Activated CD4-positive, CD25-positive, alpha-beta regulatory T cell treated with anti-CD3 and anti-CD28 coated beads, Interleukin-2, amount 50 U/mL, for 72 hours (primary cell): ENCODE results near the gene ROPN1.
"Not testable (repeated sequence)": the region's sequence is repeated elsewhere in the genome, so short reads cannot be mapped to it uniquely, and the experiment has no call there.

ENCODE experiments used
- DNase-seq: peaks from one replicate; pipeline ENCODE4 v3.0.0; 2021

ROPN1 gene

DNA sequence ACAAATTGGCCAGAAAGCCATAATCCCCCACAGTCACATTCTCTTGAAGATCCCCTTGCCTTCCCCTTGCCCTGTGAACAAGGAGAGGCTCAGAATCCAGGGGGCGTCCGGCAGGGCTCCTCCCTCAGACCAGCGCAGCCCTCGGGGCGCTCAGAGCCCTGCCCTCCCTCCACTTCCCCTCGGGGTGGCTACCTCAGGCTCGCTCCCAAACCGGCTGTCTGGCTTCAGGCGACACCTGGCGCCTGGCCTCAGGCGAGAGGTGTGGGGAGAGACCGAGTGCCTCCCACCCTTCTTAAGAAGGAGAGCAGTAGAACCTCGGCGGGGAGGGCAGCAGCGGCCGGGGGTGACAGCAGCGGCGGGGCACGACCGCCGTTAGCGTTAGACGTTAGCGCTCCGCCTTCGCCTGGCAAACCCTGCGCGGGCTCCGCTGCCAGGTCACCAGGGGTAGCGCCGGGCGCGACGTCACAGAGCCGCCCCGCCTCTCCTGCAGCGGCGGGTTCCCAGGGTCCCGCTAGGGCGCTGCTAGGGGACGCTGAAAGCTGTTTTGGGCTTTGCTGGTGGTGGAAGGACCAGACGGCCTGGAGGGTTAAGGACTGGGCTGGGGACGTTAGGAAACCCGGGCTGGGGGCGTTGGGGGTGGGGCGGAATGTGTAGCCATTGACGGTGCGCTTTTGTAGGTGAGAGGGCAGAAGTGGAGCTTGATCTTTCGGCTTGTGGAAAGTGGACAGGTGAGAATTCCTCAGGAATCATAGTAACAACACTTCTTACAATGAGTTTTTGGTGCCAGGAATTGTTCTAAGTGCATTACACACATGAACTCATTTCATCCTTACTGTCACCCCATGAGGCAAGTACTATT lies at the start of gene ROPN1:
TSS of gene ROPN1 (minus strand) at position 395 of the 859 bp plus-strand sequence. CDS start 11,643 bp downstream, outside the sequence.
- not testable (repeated sequence) for DNase-seq

DNA sequence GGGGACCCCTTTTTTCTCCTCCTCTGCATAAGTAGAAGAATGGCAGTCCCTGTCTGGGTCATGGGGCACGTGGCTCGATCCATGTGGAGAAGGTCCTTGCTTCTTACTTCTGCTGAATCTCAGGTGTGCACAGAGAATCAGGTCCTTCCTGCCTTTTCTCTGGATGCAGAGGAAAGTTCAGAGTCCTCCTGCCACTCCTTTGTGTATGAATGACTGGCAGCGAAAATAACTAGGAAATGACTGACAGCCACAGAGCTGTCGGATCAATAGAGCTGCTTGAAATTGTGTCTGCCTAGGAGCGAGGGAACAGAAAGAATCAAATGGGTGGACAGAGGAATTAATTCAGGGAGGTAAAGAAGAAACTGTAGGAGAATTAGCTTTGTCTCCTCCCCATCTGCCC lies 49.6 kb upstream of the ROPN1 start:
- DNase-seq: no peak

DNA sequence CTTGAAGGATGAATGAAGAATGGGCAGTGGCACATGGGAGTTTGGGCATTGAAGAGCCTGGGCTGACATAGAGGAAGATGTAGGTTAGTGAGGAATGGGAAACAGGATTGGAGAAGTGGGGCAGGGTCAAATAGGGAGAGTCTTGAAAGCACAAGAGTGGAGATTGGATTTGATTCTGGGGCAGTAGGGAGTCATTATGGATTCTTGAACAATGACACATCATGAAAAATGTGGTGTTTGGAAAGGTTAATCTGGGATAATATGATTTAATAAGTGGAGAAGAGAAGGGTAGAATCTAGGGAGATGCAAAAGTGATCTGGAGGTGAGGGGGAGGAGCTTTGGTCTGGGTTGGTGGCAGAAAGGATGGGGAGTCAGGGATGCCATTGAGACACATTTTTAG lies 45.4 kb upstream of the ROPN1 start:
- DNase-seq: no peak

DNA sequence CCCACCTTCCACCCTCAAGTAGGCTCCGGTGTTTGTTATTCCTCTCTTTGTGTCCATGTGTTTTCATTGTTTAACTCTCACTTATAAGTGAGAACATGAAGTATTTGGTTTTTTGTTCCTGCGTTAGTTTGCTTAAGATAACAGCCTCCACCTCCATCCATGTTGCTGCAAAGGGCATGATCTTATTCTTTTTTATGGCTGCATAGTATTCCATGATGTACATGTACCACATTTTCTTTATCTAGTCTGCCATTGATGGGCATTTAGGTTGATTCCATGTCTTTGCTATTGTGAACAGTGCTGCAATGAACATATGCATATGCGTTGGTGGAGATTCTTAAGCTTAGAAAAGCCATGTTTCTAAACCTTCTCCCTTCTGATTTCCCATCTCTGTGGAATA lies 44.3 kb upstream of the ROPN1 start:
- DNase-seq: not testable (repeated sequence)

DNA sequence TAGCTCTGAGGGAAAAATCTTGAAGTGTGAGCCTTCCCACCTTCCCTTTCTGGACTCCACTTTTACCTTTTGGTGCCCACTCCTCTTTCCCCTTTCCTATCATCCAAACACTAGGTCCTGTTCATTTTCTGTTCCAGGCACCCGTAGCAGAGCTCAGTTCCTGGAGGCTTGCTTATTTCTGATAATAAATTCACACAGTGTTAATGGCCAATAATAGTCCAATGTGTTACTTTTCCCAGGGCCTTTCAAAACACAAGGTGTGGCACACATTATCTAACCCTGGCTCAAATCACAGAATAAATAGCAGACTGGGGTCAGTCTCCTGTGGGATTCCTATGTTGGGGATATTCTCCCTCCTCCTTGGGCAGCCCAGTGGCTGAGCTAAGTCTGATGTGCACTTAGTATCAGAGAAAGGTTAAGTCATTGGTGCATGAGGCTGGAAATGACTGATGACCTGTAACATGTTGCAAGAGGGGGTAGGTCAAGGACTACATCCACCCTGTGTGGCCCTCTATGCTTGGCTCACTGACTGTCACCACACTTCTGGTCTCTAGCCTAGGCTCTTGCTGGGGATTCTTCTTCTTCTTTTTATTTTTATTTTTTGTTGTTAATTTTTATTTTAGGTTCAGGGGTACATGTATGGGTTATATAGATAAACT lies 43.7 kb upstream of the ROPN1 start:
- no peak for DNase-seq

DNA sequence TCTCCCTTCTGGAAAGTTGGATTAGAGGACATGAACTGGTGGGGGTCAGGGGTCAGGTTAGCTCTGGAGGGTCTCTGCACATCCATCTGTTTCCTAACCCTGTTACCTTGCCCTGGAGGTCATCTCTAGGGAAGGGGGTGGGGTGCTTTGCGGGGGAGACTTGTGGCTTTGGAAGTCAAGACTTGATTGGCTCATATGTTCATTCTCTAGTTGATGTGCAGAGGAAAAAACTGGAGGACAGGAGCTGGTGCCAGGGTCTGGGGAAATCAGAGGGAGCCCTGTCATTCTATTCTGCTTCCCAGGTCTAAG lies 42.9 kb upstream of the ROPN1 start:
- DNase-seq: no peak

DNA sequence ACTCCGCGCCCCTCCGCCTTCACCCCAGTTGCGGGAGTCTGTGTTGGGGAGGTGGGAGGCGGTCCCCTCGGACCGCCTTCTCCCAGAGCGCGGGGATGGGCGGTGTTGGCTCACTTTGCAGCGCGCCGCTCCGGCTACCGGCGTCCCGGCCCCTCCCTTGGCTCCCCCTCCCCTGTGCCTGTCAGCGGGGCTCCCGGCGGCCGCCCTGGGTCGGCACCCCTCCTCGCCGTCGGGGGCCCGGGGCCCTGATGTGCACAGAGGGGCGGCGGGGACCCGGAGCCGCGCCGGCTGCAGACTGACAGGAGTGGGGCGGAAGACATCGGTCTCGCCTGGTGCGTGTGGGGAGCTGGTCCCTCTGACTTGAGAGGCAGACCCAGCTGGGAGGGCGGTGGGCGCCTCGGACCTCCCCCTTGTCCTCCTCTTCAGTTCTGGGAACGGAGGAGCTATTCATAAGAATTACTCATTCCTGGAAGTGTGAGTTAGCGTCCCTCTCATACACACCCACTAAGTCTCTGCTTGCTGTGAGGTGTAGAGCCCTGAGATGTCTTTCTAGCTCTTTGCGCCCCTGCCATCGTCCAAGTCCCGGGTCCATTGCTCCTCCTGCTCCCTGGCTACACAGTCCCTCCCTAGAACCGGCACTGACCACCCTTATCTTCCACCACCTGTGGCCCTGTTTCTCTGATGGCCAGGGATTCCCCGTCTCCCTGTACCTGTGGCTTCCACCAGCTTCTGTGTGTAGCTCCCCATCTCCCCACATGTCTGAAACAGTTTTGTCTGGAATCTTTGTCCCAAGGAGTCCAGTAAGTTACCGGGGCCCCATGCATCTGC lies 42.3 kb upstream of the ROPN1 start:
- DNase-seq: no peak

DNA sequence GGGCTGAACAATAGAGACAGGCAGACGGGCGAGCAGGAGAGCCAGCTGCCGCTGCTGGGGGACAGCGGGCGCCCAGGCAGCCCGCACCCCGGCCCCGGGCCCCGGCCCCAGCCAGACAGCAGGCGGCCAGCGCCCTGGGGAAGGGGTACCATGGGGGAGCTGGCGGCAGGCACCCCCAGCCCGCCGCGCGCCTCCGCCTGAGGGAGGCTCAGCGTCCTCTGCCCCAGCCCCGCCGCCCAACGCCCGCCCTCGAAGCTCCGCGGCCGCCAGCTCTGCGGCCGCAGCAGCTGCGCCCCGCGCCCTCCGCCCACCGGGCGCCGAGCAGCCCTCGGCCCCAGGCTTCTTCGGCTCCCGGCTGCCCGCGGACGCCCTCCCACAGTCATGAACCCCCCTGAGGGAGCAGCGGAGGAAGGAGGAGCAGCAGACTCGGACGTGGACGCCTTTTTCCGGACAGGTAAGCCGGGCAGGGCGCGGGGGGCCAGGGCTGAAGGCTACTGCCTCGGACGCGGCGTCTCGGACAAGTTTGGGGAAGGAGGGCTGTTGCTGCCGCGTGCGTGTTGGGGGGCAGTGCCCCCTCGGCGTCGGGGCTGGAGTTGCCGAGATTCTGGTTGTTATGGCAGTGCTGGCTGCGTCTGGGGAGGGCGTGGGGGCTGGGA lies 41.6 kb upstream of the ROPN1 start, which contains the start of gene KALRN:
TSS of gene KALRN (plus strand) at position 10 of the 656 bp plus-strand sequence.
- DNase-seq: no peak

DNA sequence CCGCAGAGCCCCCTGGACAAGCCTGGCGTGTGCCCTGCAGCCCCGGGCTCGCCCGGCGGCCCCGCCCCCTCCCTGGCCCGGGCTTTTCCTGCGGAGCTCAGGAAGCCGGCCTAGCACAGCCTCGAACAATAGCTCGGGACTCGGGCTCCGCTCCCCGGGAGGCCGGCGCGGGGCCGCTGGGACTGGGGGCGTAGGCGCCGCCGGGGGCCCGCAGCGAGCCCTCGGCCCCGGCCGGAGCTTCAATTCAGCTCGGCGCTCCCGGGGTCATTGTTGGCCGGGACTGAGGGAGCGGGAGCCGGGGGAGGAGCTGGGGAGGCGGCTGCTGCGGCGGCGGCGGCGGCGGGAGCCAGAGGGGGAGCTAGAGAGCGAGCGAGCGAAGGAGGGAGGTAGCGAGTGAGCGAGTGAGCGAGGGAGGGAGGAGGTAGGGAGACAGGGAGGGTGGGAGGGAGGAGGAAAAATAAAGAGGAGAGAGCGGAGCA lies 41.0 kb upstream of the ROPN1 start:
- DNase-seq: peak; percentile 72

DNA sequence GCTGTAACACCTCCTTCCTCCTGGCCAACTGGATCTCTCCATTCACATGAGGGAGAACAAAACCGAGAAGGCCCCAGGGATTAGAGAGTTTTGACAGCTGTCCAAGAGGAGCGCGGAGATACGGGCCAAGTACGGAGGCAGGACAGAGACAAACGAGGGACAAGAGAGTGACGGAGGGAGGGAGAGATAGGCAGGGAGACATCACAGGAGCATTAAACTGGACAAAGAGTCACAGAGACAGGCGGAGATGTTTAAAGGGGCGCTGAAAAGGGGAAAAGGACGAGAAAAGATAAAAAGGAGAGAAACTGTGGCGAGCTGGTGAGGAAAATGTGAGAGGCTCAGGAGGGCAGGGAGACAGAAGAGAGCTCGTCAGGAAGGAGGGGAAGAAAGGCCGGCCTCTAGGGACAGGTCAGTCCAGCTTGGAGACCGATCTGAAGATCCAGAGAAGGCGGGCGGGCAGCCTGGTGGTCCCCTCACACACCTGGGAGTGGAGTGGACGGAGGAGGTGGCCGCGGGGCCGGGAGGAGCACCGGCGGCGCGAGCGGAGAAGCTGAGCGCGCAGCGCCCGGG lies 40.5 kb upstream of the ROPN1 start:
- no peak for DNase-seq

DNA sequence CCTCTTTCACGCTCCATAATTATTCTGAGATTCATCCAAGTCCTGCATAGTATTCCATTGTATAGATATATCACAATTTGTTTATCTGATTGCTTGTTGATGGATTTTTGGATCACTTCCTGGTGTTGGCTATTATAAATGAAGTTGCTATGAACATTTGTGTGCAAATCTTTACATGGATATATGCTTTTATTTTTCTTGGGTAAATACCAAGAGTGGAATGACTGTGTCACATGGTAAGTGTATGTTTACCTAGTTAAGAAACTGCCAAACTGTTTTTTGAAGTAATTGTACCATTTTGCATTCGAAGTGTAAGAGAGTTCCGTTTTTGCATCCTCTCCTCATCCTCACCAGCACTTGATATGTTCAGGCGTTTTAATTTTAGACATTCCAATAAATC lies 34.6 kb upstream of the ROPN1 start:
- no peak for DNase-seq

DNA sequence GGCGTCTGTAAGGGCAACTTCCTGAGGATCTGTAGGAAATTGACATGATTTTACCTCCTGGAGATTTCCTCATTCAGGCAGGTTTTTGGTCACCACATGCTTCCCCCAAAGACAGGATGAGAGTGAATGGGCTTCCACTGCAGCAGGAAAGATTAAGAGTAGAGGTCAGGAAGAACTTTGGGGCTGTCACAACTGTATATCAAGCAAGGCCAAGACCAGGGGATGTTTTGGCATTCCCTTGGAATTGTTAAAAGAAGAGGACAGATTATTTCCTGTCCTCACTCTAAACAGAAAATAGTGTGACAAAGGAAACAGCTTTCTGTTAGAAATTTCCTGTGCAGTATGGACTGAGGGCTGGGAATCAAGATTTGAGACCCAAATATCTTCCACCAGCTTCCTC lies 31.6 kb upstream of the ROPN1 start:
- not testable (repeated sequence) for DNase-seq

DNA sequence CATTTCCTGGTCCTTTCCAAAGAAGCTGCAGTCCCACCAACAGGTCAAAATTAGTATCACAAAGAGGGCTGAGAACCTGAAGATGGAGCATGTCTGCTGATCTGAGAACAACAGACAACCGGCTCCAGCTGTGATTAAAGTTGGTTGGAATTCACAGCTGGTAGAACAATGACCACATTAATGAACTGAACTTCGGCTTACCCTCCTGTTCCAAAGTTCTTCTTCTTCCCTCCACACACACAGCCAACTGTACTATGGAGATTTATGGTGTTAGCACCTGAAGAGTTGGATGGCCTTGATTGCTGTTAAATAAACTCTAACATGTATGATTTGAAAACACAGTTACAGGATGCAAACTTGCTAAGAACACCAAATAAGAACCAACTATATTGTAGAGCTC lies 27.4 kb upstream of the ROPN1 start:
- no peak for DNase-seq

DNA sequence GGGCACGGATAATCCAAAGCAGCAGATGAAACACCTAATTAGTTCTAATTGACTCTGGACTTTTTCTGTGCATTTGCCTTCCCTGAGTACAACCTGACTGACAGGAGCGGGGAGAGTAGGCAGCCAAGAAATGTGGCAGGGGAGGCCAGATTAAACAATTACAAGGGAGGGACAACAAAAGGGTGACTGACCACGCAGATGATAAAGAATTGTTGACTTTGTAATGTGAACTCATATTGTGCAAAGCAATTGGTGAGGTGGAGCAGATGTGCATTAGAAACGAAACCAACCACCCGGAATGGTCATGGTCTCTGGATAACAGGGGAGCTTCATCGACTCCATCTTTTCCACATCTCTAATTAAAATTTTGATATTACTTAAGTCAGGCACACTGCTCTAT lies 25.6 kb upstream of the ROPN1 start:
- DNase-seq: not testable (repeated sequence)

DNA sequence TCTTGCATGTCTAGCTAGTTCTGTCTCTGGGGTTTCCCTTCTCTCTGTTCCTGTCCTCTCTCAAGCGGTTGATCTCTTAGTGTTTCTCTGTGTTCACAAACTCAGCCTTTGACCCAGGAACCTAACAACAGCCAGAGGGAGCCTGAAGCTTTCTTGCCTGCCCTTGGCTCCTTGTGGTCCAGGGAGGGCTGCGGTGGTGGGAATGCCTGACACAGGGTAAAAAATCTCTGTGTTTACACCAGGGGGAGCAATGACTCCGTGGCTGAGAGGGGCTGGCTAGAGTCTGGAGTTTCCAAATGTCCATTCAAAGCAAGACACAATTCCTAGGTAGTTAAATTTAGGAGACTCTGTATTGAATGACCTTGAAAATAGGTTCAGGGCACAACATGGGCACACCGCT lies 24.6 kb upstream of the ROPN1 start:
- not testable (repeated sequence) for DNase-seq

DNA sequence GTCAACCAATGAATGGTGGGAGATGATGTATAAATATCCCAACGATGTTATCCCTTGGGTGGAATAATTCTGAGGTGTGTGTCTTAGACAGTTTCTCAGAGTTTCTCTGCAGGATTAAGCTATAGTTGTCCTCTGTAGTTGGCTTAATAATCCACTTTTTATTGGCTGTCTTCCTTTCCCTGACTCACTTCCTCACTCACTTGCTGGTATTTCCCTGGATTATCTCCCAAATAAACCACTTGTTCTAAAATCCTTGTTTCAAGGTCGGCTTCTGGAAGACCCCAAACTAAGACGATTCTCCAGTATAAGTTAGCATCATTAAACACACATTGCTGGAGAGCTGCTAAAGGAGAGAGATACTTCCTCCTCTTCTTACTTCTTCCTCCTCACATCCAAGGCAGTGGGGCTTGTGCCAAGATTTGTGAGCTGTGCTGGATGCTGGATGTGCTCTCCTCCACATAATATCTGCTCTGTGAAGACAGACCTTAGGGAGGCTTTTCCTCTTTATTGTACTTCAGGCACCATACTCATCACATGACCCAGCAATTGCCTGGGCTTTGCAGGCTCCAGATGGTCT lies 22.5 kb upstream of the ROPN1 start:
- DNase-seq: no peak

DNA sequence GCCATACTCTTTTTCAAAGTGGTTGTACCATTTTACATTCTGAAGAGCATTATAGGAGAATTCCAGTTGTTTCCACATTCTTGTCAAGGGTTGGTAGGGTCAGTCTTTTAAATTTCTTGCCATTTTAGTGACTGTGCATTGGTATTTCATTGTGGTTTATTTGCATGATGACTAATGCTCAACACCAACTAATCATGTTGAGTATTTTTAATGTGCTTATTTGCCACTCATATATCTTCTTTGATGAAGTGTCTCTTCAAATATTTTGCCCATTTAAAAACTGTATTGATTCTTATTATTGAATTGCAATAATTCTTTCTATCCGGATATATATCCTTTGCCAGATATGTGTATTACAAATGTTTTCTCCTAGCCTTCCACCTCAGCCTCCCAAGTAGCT lies 16.4 kb upstream of the ROPN1 start:
- not testable (repeated sequence) for DNase-seq

DNA sequence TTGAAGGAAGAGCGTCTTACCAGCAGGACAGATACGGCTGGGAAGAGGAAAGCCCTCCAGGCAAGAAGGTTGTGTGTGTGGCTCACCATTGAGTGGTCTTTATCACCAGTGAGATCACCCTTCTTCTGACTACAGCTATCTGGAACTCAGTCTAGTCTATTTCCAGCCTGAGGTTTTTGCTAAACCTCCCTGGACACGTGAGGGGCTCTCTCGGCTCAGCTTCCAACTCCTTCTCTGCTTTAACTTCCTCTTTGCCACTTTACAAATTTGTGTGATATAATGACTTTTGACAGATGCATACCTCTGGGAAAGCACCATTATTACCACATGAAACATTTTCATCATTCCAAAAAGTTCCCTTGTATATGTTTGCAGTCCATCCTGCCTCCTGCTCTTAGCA lies 15.3 kb upstream of the ROPN1 start:
- no peak for DNase-seq

DNA sequence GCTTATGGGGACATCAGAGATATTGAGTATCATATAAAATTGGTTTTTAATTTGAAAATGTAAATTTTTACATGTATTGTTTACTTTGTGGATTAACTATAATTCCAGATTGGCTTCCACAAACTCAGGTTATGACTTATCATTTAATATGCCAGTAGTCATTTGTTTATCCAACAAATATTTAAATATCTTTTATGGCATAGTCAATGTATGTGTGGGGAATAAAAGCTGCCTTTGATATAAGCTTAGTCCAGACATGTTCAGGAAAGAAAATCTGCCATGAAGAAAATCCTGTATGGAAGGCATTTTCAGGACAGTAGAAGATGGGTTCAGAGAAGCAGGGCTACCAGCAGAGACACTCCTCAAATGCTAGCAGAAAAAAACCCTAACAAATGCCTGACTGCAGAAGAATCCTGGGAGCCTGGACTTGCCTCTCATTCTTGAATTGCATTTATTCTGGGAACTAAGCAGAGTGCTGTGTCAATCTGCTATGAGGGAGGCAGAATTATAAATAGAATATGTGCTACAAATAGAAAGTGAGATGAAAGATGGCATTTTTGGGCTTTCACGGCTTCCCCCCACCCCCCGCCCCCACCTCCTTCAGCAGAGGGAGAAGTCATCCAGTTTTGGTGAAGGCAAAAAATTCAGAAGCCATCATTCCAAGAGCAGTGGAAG lies 10.6 kb upstream of the ROPN1 start:
- not testable (repeated sequence) for DNase-seq

DNA sequence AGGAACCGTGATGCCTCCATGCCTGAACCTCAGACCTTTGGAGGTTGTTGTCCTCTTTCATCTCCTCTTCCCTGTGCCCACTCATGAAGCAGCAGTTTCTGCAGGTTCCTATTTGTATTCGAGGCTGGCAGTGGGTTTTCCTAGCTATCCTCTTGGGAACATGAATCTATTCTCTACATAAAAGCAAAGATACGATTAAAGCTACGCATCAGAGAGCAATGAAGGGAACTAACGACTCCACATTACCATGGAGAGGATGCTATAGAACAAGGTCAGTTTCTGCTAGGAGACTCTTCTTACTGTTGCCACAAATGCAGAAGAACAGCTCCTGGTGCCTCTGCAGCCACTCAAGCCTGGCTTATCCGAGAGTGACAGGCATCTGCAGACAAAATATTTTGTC lies 9.4 kb upstream of the ROPN1 start:
- not testable (repeated sequence) for DNase-seq

DNA sequence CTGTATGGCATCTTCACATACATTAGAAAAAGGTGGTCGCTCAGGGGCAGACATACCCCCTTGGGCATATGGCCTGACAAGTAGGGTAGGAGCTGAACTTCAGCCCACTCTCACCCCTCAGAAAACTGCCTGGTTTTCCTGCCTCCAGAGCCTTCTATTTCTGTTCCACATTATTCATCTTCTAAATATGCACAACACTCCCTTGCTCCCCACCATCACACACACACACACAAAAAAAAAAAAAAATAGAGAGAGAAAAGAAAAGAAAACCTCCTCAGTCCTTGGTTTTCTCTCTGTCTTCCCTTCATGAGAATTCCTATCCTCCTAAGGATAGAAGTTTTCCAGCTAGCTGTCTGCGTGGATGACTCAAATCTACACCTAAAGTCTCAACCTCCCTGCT lies 5.6 kb upstream of the ROPN1 start:
- no peak for DNase-seq

DNA sequence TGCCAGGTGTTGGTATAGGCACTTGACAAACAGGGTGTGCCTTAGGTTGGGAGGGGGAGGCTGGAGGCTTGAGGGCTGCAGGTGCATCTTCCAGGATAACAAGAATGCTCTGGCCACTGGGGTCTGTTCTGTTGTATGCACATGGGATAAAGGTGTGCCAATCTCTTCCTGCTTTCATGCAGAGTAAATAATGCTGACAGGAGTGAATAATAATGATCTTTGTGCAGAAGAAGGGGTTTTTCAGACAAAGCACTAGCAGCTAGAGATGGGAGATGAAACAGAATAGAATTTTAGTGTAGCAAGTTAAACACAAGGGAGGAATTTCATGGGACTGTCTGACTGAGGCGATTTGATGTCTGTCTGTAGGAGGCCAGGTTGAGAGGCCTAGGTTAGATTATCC lies 1.9 kb upstream of the ROPN1 start:
- DNase-seq: no peak
